NCI-H146 treated with DMSO at 0.1 percent for 48 hours (cell line): ENCODE data around the gene TOX3.

Source experiments
- DNase-seq: peaks from one replicate; lab custom pipeline; 2025; ENCODE audit not compliant: unreplicated experiment; lab: John Stamatoyannopoulos, UW

TOX3 gene

DNA sequence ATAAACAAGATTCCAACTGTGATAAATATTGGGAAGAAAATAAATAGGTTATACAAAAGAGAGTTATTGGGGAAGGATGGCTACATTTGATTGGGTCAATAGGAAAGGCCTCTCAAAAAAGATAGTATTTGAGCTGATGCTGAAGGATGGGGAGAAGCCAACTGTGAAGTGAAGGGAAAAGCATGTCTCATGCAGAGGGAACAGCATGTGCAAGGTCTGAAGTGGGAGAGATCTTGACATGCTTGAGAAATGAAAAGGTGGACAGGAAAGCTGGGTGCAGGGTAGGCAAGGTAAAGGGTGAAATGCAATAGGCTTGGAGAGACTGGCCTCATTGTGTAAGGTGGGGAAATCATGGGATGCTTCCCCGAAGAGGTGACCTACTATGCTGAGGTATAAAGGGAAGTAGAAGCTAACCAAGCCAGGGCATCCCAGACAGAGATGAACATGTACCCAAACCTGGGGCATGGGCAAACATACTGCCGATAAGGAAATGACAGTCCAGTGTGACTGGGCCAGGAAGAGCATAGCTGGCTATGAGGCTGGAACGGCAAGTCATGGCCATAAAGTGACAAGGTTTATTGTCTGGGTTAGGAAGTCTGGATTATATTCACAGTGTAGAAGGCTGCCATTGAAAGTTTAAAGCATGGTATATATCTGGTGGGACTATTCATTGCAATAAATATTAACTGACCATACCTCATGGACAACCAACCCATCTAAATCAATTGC lies 91.2 kb downstream of the TOX3 start:
- DNase-seq: no peak

DNA sequence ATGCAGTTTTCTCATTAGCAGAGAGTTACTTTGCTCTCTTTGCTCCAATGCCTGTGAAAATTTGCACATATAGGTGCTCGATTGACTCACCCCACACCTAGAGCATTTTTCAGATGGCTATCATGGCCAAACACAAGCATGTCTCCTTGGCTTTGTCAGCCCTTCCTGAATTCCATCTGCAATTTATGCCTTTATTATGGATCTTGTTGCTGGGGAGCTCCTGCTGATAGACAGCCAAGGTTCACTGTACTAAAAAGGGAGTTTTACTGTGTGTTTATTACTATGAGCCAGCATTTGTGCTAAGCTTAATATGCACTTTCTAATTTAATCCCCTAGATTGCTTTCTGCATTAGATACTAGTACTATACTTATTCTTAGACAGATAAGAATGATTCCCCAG lies 93.3 kb downstream of the TOX3 start:
- DNase-seq: no peak

DNA sequence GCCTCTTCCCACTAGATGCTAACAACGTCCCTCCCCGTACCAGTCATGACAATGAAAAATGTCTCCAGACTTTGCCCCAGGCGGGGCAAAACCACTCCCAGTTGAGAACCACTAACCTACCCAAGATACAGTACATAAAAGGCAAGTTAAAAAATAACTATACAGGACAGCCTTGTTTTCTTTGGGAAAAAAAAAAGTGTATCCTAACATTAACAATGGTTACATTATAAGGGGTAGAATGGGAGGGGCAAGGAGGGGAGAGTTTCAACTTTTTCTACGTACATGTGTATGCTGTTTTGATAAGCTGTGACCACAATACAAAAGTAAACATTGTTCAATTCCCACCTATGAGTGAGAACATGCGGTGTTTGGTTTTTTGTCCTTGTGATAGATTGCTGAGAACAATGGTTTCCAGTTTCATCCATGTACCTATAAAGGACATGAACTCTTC lies 94.9 kb downstream of the TOX3 start:
- no peak for DNase-seq

DNA sequence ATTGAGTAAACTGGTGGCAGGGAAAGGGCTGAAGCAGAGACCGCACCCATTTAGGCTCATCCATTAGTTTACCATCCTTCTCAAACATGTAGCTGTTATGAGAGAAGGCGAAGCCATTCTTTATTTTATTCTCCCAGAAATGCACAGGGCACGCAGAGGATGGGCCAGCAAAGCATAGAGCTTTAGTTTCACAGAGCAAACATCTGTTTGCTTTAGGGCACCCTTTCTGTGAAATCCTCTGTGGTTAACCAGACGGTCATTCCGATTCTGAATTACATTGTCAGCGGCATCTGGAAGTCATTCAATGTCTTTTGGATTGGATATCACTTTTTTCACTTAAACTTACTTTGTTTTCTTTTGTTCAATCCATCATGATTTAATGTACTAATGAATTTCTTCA lies 96.0 kb downstream of the TOX3 start:
- no peak for DNase-seq

DNA sequence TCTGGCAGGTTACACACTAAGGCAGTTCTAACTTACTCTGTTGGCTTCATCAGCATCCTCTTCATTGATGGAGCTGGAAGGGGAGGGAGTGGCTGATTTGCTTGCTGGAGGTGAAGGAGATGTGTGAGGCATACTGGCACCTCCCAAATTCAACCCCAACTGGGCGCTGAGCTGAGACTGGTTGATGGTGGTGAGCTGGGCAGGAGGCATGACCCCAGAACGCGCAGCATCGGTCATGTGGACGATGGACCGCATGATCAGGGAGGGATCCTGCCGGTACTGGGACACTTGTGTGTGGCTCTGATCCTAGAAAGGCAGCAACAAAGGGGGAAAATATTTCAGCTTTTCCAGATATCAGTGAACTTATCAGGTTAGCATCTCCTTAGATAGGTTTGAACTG lies 96.7 kb downstream of the TOX3 start:
- DNase-seq: no peak

DNA sequence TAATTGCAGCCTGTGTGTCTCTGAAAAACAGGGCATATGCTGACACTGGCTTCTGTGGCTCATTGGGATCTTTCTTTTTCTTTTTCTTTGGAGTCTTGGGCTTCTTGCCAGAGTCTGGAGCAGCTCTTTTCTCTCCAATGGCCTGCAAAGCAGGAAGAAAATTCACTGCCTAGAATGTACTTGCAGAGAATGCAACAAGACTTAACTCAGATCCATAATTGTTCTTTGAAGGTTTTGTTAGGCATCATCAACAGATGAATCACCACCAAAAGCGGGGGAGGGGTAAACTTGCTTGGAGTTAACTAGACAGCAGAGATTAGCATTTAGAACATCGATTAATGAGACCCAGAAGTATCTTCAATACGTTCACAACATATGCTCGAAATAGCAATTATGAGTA lies 100.9 kb downstream of the TOX3 start:
- DNase-seq: no peak

DNA sequence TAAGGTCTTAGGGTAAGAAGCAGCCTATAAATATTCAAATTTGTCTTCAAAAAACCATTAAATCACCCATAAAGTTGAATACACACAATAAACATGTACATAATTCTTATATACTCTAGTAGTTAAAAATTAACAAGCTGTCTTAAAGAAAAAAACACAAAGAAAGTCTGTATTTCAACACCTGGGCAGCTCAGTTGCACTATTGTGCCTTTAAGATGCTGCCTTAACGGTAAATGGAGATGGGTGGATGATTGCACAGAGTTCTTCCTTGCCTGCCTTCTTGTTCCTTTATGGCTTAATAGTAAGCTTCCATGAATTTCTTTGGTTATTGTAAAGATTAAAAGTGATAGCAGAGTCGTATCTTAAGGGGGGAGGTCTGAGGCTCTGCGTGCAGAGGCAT lies 105.1 kb downstream of the TOX3 start:
- DNase-seq: no peak

DNA sequence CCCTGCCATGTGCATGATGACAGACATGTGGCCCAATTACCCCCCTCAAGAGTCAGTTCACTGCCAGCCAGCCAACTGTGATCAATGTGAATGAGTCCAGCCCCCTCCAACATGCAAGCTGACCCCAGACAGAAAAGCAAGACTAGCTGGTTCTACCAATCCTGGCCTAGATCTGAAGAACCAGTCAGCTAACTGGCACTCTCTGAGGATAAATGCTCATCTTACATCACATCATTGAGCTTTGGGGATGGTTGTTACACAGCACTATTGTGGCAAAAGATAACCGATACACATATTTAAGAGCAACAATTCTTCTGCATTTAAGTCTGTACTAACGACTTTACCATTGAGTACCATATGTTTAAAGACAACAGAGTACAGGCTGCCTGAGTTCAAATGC lies 106.7 kb downstream of the TOX3 start:
- DNase-seq: no peak

DNA sequence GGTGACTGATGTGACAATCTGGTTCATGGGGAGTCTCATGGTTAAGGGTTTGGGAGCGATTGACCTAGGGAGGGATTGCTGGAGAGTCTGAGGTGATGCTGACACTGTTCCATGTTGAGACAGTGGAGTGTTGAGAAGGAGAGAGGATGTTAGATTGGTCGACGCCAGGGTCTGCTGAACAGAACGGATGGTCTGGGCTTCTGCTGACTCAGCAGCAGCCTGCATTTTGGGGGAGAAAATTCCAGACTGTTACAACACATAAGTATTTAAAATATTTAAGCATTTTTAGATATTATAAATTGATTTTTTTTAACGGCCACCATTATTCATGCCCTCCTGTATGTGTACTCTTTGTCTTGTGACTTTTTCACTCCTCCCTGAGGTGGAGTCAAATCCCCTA lies 107.2 kb downstream of the TOX3 start:
- no peak for DNase-seq

DNA sequence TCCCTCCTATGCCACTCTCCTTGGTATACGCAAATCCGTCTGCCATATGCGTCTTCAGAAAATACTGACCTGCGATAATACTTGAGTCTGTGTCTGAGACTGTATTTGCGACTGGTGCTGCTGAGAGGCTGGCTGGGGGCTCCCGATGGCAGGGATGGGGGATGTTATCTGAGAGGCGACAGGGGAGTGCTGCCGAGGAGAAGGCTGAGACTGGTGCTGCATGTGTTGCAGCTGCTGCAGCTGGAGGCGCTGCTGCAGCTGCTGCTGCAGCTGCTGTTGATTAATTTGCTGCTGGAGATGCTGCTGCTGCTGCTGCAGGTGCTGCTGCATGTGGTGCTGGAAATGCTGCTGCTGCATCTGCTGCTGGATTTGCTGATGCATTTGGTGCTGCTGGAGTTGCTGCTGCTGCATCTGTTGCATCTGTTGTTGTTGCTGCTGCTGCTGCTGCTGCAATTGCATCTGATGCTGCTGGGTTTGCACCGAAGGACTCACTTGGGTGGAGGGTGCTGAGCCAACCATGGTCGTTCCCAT lies 107.7 kb downstream of the TOX3 start:
- DNase-seq: no peak

DNA sequence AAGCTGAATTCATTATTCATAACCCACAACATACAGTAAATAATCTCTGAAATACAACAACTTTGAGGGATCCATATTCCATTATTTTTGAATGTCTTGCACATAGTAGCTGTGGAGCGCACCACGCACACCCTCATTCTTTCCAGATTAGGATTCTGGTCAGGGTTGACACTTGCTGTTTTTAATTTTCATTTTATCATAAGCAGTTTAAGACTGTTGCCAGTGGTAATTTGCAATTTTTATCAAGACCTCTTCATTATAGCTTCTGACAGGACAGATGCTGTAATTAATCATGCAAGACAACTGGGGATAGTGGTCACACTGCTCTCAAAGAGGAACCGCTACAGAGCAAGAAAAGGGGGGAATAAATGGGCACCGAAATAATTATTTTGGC lies 109.7 kb downstream of the TOX3 start:
- no peak for DNase-seq

DNA sequence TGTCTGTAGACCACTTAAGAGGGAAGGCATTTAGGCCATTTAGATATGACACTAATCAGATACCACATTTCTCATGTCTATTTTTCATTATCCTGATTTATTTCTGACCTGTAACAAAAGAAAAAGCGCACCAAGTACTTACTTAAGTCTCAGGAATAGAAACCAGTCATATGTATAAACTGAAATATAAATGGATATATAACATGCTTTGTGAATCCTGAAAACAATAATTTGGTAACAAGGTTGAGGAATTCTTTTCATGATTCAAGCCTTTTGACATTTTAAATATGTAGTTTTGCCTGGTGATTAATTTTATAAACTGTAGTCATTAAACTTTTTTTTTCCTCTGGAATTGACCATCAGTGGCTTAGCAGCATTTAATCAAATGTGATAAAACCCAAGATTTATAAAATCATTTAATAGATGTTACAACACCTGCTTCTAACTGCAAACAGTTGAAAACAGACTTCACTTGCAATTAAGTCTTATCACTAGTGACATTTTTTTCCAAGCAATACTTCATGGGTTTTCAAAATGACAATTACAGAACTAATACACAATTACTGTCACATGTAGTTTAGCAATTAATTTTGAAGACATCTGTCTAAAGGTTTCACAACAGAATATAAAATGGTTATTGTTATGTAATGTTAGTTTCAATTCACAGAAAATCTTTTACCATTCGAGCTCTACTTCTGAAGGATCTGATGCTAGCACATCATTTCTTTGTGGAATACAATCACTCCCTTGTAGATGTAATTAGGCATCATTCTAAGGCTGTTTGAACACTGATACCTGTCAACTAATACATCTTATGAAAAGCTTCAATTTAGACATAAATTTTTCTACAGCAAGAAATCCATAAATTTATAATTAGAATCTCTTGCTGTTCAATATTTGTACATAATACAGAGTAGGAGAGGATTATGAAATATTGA lies 110.3 kb downstream of the TOX3 start:
- no peak for DNase-seq

DNA sequence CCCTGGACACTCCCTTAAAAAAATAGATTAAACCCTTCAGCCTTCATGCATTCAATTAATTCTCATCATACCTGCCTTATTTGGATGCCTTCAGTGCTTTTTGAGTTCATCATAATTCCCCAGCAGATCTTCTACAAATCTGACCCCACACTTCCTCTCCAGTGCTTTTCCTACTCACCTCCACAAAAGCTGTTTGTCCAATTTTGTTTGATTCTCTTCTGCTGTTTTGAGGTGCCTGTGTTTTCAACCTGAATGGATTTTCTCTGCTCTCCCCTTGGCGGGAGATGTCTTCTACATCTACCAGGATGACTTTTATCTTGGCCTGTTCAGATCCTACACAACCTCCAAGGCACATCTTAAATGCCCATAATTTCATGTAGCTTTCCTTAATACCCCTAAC lies 112.7 kb downstream of the TOX3 start:
- DNase-seq: no peak

DNA sequence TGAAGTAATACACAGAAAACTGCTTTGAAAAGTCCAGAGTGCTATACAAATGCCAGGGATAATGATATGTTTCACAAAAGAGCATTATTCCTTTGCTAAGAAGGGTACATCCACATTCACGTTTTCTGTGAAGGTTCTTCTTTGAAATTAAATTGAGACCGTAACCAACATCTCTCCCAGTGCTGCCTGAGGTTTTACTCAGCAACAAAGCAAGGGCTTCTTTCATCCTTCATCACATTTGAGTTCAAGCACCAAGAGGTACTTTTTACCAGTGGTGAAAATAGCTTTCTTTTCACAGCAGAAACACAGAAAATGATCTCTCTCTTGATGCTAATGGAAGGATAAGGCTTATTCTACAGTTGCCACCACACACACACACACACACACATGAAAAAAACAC lies 113.3 kb downstream of the TOX3 start:
- no peak for DNase-seq

DNA sequence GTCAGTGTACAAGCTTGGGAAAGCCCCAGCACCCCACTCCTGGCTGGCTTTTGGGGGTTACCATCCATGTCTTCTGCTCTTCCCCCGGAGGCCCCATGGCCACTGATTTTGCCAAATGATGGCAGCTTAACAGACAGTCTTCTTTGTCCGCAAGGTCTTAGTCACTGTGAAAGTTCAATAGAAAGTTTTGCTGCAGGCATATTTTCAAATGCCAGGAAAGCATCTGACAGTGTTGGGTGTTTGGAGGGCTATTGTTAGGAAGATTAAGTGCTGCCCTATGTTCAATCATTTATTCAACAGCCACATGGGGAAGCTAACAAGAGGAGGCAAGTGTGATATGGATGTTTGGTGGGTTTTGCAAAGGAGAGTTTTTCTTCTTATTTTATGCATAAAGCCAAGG lies 122.4 kb downstream of the TOX3 start:
- DNase-seq: no peak

DNA sequence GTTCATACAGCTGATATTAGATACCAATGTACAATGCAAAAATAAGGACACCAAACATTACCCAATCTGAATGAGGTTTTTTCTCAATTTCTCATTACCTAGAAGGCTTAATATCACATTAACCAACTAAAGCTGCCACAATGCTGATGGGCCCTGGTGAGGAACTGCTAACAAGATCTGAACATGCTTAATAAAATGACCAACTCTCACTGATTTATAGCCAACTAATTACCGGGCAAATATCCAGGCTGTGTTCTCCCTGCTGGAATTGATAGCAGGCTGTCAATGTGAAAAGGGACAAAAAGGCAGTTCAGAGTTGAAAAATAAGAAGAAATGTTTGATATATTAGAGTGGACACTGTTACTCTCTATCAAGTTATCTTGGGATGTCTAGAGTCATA lies 124.6 kb downstream of the TOX3 start:
- DNase-seq: peak; percentile 9

DNA sequence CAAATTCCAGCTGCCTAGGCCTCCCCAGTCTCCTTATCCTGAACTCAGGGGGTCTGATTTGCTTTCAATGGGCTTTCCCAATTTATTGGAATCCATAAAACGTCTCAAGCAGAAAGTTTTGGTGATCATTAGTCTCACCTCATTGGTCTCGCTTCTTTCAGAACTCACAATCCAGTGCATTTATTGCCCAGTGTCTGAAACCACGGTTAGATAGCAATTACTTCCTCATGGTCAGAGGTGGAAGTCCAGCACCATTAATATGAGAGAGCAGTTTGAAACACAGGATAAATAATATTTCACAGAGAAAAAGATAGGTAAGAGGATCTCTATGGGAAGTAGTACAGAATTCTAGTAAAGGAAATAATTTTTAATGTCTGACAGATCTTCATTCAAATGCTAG lies 128.7 kb downstream of the TOX3 start:
- DNase-seq: no peak

DNA sequence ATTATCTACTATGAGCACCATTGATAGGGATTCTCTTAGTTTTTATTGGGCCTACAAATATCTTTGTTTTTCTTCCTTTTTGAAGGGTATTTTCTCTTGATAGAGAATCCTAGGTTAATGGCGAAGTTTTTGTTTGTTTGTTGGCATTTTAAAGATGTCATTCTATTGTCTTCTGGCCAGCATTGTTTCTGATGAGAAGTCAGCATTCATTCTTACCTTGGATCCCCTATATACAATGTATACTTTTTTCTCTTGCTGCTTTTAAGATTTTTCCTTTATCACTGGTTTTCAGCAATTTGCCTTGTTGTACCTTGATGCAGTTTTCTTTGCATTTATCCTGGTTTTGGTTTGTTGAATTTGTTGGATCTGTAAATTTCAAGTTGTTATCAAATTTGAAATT lies 130.1 kb downstream of the TOX3 start:
- no peak for DNase-seq

DNA sequence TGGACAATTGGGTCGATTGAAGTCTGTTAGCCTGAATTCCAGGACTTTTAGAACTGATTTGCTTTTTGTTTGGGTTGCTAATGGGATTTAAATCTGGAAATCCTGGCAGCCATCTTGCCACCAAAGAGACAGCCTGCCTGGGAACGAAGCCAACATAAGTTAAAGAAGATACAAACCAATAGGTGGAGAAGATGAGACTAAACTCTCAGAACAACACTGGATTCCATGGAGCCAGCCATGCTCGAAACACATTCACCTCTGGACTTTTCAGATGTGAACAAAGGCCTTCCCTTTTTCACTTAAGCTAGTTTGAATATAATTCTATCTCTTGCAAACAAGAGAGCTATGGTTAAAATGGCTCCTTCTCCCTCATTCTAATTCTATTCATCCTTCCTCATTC lies 135.9 kb downstream of the TOX3 start:
- no peak for DNase-seq

DNA sequence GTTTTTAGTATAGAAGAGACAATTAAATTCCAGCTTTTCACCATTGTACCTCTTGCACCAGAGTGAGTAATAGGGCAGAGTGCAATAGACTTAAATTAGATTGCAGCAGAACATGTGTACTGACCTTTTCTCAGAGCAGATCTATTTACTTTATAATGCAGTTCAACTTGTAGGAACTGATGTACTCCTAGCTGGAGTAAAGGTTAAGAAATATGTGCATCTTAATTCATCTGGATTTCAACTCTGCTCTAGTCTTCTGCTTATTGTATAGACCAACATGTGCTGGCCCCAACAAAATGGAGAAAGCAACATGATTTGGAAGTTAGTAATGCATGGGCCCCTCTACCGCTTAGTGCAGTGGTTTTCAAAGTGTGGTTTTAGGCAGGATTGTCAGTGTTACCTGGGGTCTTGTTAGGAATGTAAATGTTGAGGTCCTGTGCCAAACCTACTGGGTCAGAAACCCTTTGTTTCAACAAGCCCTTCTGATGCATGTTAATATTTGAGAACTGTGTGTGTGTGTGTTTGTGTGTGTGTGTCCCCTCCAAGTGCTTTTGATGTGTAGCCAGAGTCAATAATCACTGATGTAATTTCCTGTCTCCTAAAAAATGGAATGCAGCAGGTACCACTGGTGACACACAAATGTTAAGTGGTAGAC lies 138.6 kb downstream of the TOX3 start:
- DNase-seq: no peak

DNA sequence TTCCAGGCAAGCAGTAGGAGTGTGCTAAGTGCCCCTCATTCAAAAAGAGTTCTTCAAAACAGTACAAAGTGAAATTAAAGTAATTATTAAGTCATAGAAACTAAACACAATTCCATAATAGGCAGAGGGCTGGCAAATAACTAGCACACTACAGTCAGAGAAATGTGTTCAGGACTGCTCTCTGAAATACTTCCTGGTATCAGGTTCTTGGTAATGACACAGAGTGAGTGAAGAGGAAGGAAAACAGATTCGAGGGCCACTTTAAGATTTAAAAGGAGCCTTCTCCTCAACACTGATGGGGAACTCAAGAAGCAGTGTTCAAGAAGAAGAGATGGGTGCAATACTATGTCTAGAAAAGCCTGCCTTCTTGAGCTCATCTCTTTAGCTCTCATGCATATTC lies 139.2 kb downstream of the TOX3 start:
- DNase-seq: no peak

DNA sequence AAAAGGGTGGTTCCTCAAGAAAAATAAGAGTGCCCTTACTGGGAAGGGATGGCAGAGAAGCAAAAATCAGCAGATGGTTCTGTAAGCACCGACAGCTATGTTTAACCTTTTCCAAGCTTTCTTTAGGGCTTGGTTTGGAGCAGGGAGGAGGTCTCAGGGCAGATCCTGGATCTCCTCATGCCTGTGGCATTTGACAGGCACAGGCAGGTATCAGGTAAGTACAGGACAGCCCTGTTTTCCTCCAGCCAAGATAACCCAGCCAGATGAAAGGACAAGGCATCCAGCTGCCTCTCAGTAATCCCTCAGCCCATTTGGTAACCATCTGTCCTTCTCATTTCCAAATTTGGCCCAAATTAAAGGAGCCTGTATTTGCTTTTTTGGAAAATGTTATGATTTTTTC lies 141.5 kb downstream of the TOX3 start:
- no peak for DNase-seq
